Activated CD8-positive, alpha-beta memory T cell treated with anti-CD3 and anti-CD28 coated beads, Interleukin-2, amount 50 U/mL, for 24 hours (primary cell): ENCODE results near the gene OCA2.
"Not testable (repeated sequence)": the region's sequence is repeated elsewhere in the genome, so short reads cannot be mapped to it uniquely, and the experiment has no call there.

Source experiments
- DNase-seq: peaks from one replicate; pipeline ENCODE4 v3.0.0-alpha.2; 2020; ENCODE audit errors: extremely low read depth

Gene OCA2

DNA sequence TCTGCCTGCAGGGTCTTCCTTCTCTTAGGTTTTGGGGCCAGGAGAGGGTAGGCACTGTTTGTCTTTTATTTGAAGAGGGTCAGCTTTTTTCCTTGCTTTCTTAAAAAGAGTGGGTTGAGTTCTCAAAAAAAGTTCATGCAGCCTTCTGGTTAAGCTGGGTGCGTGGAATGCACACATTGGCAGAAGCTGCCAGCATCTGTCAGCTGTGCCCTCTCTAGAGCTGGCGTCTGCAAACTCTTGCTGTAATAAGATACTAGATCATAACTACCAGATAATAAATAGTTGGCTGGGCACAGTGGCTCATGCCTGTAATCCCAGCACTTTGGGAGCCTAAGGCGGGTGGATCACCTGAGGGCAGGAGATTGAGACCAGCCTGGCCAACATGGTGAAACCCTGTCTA, 373.4 kb downstream of the OCA2 start:
- DNase-seq, result no peak

DNA sequence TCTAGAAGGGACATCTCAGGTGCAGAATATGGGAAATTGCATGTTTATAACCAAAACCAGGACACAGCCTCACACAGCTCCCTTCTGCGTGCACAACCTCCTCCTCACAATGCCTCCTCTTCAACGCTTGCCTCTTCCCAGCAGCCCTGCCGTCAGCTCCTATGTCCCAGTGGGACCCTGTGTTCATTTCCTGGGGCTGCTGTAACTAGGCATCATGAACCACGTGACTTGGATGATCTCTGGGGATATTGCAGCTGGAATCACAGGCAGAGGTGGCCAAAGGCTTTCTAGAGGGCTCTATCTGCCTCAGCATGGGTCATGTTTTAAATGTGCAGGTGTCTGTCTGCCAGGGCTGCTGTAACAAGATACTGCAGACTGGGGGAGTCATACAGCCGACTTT, 375.3 kb downstream of the OCA2 start:
- no peak for DNase-seq

DNA sequence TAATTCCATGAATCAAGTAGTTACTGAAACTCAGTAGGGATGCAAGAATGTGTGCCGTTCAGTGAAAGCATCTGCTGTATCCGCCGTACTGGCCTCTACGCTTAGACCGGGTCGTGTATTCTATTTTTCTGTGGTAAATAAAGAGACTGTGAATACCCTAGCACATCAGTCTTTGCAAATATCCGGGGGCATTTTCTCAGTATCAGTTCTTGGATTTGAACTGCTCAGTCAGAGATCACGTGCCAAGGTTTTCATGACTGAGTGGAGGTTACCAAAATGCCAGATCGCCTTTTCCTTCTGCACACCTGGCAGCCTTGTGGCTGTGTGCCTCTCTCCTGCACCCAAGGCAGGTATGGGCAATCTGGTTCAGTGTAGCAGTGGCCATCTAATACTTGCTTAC, 377.0 kb downstream of the OCA2 start:
- no peak for DNase-seq

DNA sequence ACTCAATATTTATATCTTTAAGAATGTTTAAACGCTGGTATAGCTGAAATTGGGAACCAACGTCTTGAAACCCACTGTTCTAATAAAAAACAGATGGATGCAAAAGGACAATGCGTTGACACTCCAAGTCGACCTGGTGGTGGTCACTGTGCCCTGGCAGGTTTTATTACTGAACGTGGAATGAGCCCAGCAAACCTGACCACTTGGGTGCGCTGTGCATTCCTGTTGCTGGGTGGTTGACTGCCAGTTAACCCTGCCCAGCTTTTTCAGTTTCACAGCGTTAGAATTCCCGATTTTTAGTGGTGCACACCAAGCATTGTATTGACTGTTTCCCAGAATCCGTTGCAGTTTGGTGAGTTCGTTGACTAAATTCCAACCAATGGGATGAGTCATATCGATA, 384.4 kb downstream of the OCA2 start:
- DNase-seq, result no peak

DNA sequence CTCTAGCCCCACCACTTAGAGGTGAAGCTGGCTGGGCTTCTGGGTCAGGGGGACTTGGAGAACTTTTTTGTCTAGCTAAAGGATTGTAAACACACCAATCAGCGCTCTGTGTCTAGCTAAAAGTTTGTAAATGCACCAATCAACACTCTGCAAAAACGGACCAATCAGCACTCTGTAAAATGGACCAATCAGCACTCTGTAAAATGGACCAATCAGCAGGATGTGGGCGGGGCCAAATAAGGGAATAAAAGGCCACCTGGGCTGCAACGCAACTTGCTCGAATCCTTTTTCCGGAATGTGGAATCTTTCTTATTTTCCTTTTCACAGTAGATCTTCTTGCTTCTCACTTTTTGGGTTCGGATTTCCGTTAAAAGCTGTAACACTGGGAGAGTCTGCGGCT, 385.3 kb downstream of the OCA2 start:
- DNase-seq, result not testable (repeated sequence)

DNA sequence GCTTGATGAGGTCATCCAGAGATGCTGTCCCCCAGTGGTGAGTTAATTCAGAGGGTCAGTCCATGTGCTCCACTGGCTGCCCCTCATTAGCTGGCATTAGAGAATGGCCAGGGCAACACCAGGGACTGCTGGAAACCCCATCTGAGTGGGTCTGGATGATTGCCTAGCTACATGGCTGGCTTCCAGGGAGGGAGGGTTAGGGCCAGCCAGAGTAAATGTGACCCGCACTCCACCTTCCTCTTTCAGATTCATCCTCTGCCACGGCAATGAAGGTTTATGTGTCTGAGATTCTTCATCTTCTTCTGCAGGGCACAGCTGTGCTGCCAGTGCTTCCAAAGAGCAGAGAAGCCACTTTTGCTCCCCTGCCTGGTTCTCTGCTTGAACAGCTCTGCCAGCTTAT, 391.9 kb downstream of the OCA2 start:
- no peak for DNase-seq

DNA sequence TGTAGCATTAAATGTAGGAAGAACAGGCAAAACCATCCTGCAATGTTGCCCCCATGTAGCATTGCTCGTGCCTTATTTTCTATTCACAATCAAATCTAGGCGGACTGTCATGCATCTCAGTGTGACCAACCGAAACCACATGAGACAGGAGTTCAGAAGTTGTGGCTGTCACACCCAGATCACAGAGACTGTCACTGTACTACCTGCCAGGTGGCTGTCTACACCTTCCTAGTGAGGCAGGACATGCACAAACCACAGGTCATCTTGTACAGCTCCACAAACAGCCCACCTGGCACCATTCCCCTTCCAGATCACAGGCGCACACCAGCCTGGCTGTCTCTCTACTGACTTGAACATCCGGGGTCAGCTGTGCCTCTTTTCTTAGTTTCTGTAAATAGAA, 392.8 kb downstream of the OCA2 start:
- no peak for DNase-seq

DNA sequence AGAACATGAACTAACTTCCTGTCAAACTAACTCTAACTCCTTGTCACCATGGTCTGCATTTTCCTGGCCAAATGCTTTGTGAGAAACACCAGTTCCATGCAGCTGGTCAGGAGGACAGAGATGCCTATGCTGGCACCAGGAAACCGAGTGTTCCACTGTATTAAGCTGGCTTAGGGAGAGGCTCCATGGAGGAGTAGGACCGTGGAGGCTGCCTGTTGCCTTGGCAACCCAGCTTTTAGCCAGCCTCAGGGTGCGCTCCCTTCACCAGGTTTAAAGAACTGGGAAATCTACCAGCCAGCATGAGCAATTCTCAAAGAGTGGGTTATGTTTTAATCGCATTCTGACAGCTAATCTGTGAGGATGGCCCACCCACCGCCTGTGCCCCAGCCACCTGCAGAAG, 394.1 kb downstream of the OCA2 start:
- DNase-seq, result no peak
